H1 (cell line): ENCODE results near the gene CCDC59. TPM values are rescaled to one million over a fixed set of nuclear protein-coding genes. Genes with fewer than 3 reads are reported as not detected.

Experiments used
- CTCF ChIA-PET: fragments of 300-600 bp; sonication (Branson Sonifier 250); formaldehyde crosslinking; loops from one replicate; lab custom pipeline; 2021; ENCODE audit not compliant: partially characterized antibody; lab: Charles Lee
- POLR2A ChIA-PET: fragments of 300-600 bp; sonication (Branson Sonifier 250); formaldehyde crosslinking; loops from one replicate; lab custom pipeline; 2021; ENCODE audit warnings: inconsistent platforms; ENCODE audit not compliant: partially characterized antibody; lab: Charles Lee
- DNase-seq, 2 experiments: peaks; one replicate each; pipeline versions ENCODE4 v3.0.0 to v3.0.0-alpha.2; 2010 to 2022; ENCODE audit warnings: low spot score in 2 of 2, low read depth in 1 of 2, mixed read lengths in 1 of 2
- FAIRE-seq: peaks from 2 replicates; lab custom pipeline; 2011; peaks lifted over from hg19 to GRCh38; lab: Jason Lieb, UNC
- H2AFZ ChIP-seq: 2 replicates; pipeline ENCODE4 v1.8.1; 2012; ENCODE audit warnings: low read length, inconsistent platforms
- H2AK5ac ChIP-seq: 2 replicates; pipeline ENCODE4 v1.6.1; 2013; ENCODE audit warnings: low read depth, low read length
- H2BK120ac ChIP-seq: replicated peaks from 2 replicates; pipeline ENCODE3; 2013; ENCODE audit warnings: low read depth, low read length, inconsistent platforms
- H2BK12ac ChIP-seq: 2 replicates; pipeline ENCODE4 v1.6.1; 2013; ENCODE audit warnings: low read depth, low read length
- H2BK15ac ChIP-seq: 2 replicates; pipeline ENCODE4 v1.6.1; 2013; ENCODE audit warnings: low read length
- H2BK20ac ChIP-seq: 2 replicates; pipeline ENCODE4 v1.6.1; 2013; ENCODE audit warnings: low read length
- H2BK5ac ChIP-seq: 2 replicates; pipeline ENCODE4 v1.6.1; 2013; ENCODE audit warnings: low read depth, low read length
- H3K14ac ChIP-seq: 2 replicates; pipeline ENCODE4 v1.6.1; 2013; ENCODE audit warnings: inconsistent platforms; ENCODE audit not compliant: insufficient read length
- H3K18ac ChIP-seq: 2 replicates; pipeline ENCODE4 v1.6.1; 2013; ENCODE audit warnings: low read length; ENCODE audit errors: extremely low read depth
- H3K23ac ChIP-seq: 2 replicates; pipeline ENCODE4 v1.6.1; 2013; ENCODE audit warnings: inconsistent platforms; ENCODE audit not compliant: insufficient read length
- H3K23me2 ChIP-seq: 2 replicates; pipeline ENCODE4 v1.6.1; 2013; ENCODE audit warnings: low read depth, low read length
- H3K27ac ChIP-seq: 2 replicates; pipeline ENCODE4 v1.6.1; 2011; ENCODE audit warnings: low read depth, low read length, inconsistent platforms
- H3K27me3 ChIP-seq, 4 experiments: replicated peaks in 1 of 4; 1 replicate in 1 of 4; 2 replicates in 3 of 4; pipeline versions ENCODE4 v1.6.1 to v1.8.1; 2011 to 2013; ENCODE audit warnings: low read length in 3 of 4, mild to moderate bottlenecking in 3 of 4, inconsistent platforms in 2 of 4, mixed read lengths in 2 of 4, moderate library complexity in 1 of 4; ENCODE audit not compliant: control insufficient read depth in 3 of 4, insufficient read depth in 3 of 4; ENCODE audit errors: extremely low read depth in 1 of 4
- H3K36me3 ChIP-seq, 4 experiments: 2 replicates each; pipeline versions ENCODE4 v1.6.1 to v1.8.1; 2011 to 2013; ENCODE audit warnings: mild to moderate bottlenecking in 4 of 4, low read length in 3 of 4, moderate library complexity in 2 of 4, control low read depth in 1 of 4, inconsistent platforms in 1 of 4; ENCODE audit not compliant: insufficient read depth in 4 of 4, control insufficient read depth in 2 of 4
- H3K4ac ChIP-seq: replicated peaks from 2 replicates; pipeline ENCODE3; 2013; ENCODE audit warnings: low read length, low read depth, mixed read lengths, inconsistent platforms; ENCODE audit not compliant: insufficient read length
- H3K4me1 ChIP-seq, 4 experiments: replicated peaks in 1 of 4; 1 replicate in 1 of 4; 2 replicates in 3 of 4; pipeline versions ENCODE4 v1.6.1 to v1.8.1; 2011 to 2013; ENCODE audit warnings: low read length in 3 of 4, inconsistent platforms in 2 of 4, mixed read lengths in 1 of 4; ENCODE audit not compliant: insufficient read depth in 4 of 4, control insufficient read depth in 3 of 4
- H3K4me2 ChIP-seq, 2 experiments: 2 replicates each; pipeline versions ENCODE4 v1.6.1 to v1.8.1; 2011 to 2013; ENCODE audit warnings: low read depth in 2 of 2, low read length in 2 of 2, control low read depth in 1 of 2, inconsistent platforms in 1 of 2, mild to moderate bottlenecking in 1 of 2; ENCODE audit not compliant: insufficient read depth in 1 of 2
- H3K4me3 ChIP-seq, 4 experiments: fragments of 200-600, 300-600 bp in 1 of 4; sonication (generic), shearing (Covaris generic), sonication (Bioruptor Twin) in 1 of 4; 2 replicates each; pipeline versions ENCODE4 v1.5.1 to v1.8.1; 2011 to 2016; ENCODE audit warnings: low read length in 4 of 4, low read depth in 3 of 4, control low read depth in 2 of 4, inconsistent platforms in 2 of 4, mild to moderate bottlenecking in 2 of 4, mixed read lengths in 1 of 4, moderate library complexity in 1 of 4; ENCODE audit not compliant: insufficient read depth in 2 of 4; ENCODE audit errors: extremely low read depth in 1 of 4
- H3K56ac ChIP-seq: replicated peaks from 2 replicates; pipeline ENCODE3; 2013; ENCODE audit warnings: low read depth, mild to moderate bottlenecking, mixed read lengths, low read length, inconsistent platforms; ENCODE audit not compliant: insufficient read length
- H3K79me1 ChIP-seq: 2 replicates; pipeline ENCODE4 v1.6.1; 2013; ENCODE audit warnings: low read depth, low read length, control low read depth
- H3K79me2 ChIP-seq, 2 experiments: 2 replicates each; pipeline versions ENCODE4 v1.6.1 to v1.8.1; 2012 to 2013; ENCODE audit warnings: low read length in 2 of 2, mild to moderate bottlenecking in 2 of 2, inconsistent platforms in 1 of 2; ENCODE audit not compliant: insufficient read depth in 2 of 2, control insufficient read depth in 1 of 2
- H3K9ac ChIP-seq, 4 experiments: replicated peaks in 1 of 4; 1 replicate in 1 of 4; 2 replicates in 3 of 4; pipeline versions ENCODE4 v1.6.1 to v1.8.1; 2011 to 2013; ENCODE audit warnings: low read depth in 3 of 4, low read length in 3 of 4, control low read depth in 2 of 4, mild to moderate bottlenecking in 2 of 4, moderate library complexity in 2 of 4, inconsistent platforms in 1 of 4; ENCODE audit errors: extremely low read depth in 1 of 4
- H3K9me3 ChIP-seq, 2 experiments: 2 replicates each; pipeline versions ENCODE4 v1.6.1 to v1.8.1; 2012 to 2013; ENCODE audit warnings: mild to moderate bottlenecking in 2 of 2, moderate library complexity in 2 of 2, control low read depth in 1 of 2, inconsistent platforms in 1 of 2, low read depth in 1 of 2, low read length in 1 of 2, mixed read lengths in 1 of 2; ENCODE audit not compliant: insufficient read depth in 2 of 2
- H4K20me1 ChIP-seq, 2 experiments: replicated peaks in 1 of 2; 2 replicates each; pipeline versions ENCODE3 to v1.8.1; 2011 to 2013; ENCODE audit warnings: inconsistent platforms in 2 of 2, low read length in 2 of 2, mild to moderate bottlenecking in 1 of 2; ENCODE audit not compliant: insufficient read depth in 2 of 2, control insufficient read depth in 1 of 2
- H4K5ac ChIP-seq: 2 replicates; pipeline ENCODE4 v1.6.1; 2013; ENCODE audit warnings: low read length, low read depth, mixed read lengths, inconsistent platforms; ENCODE audit not compliant: insufficient read length
- H4K8ac ChIP-seq: 2 replicates; pipeline ENCODE4 v1.8.0; 2013; ENCODE audit warnings: mild to moderate bottlenecking, moderate library complexity, low read length, inconsistent platforms; ENCODE audit not compliant: insufficient read depth; ENCODE audit errors: extremely low read depth
- H4K91ac ChIP-seq: replicated peaks from 2 replicates; pipeline ENCODE3; 2013; ENCODE audit warnings: low read length, mixed read lengths, inconsistent platforms; ENCODE audit not compliant: insufficient read length
- ATF3 ChIP-seq: IDR thresholded peaks from 2 replicates; pipeline ENCODE4 v1.6.1; 2011; ENCODE audit warnings: low read depth, mild to moderate bottlenecking, low read length; ENCODE audit not compliant: insufficient read depth
- CHD1 ChIP-seq: IDR thresholded peaks from 2 replicates; pipeline ENCODE4 v1.6.1; 2012; ENCODE audit warnings: low read depth, low read length, improper control_type of control experiment
- CHD2 ChIP-seq: IDR thresholded peaks from 2 replicates; pipeline ENCODE4 v1.6.1; 2012; ENCODE audit warnings: low read length, improper control_type of control experiment
- E2F6 ChIP-seq: IDR thresholded peaks from 2 replicates; pipeline ENCODE4 v1.6.1; 2012; ENCODE audit warnings: inconsistent platforms
- POLR2A ChIP-seq, 2 experiments: IDR thresholded peaks; 1 replicate in 1 of 2; 2 replicates in 1 of 2; pipeline ENCODE4 v1.6.1; 2011; ENCODE audit warnings: low read depth in 2 of 2, low read length in 2 of 2, mild to moderate bottlenecking in 2 of 2; ENCODE audit errors: control extremely low read depth in 1 of 2
- POU5F1 ChIP-seq: IDR thresholded peaks from 2 replicates; pipeline ENCODE4 v1.6.1; 2011; ENCODE audit warnings: low read depth, mild to moderate bottlenecking, low read length, moderate library complexity
- RAD21 ChIP-seq, 2 experiments: IDR thresholded peaks in 1 of 2; conservative IDR thresholded peaks in 1 of 2; 2 replicates each; pipeline ENCODE4 v1.6.1; 2011; ENCODE audit warnings: low read depth in 2 of 2, low read length in 2 of 2, improper control_type of control experiment in 1 of 2, inconsistent platforms in 1 of 2, mild to moderate bottlenecking in 1 of 2, moderate library complexity in 1 of 2
- RFX5 ChIP-seq: IDR thresholded peaks from 2 replicates; pipeline ENCODE4 v1.6.1; 2011; ENCODE audit warnings: low read depth, low read length, improper control_type of control experiment, borderline replicate concordance
- RXRA ChIP-seq: IDR thresholded peaks from 2 replicates; pipeline ENCODE4 v1.6.1; 2011; ENCODE audit warnings: low read depth, mild to moderate bottlenecking, low read length, moderate library complexity; ENCODE audit not compliant: insufficient read depth
- SIX5 ChIP-seq: IDR thresholded peaks from 2 replicates; pipeline ENCODE4 v1.6.1; 2011; ENCODE audit warnings: mild to moderate bottlenecking, low read depth, low read length
- TAF7 ChIP-seq: optimal IDR thresholded peaks from 2 replicates; pipeline ENCODE3; 2011; ENCODE audit warnings: low read depth, mild to moderate bottlenecking, inconsistent platforms, low read length, moderate library complexity, borderline replicate concordance
- WGBS, 2 experiments: shearing (Covaris generic) in 1 of 2; methylation state at CpG; one replicate each; pipeline versions ENCODE4 v1.1.6 to v1.1.7; 2013 to 2015; ENCODE audit warnings: low lambda C conversion rate in 2 of 2, mixed read lengths in 2 of 2, inconsistent platforms in 1 of 2, low coverage in 1 of 2, missing lambda C conversion rate in 1 of 2; ENCODE audit not compliant: insufficient replicate concordance in 2 of 2, insufficient coverage in 1 of 2, insufficient read length in 1 of 2; ENCODE audit errors: extremely low coverage in 1 of 2, missing lambda C conversion rate in 1 of 2; 5-methylcytosine and 5-hydroxymethylcytosine counted together
- polyA plus RNA-seq, 7 experiments: library from polyadenylated mRNA; depleted of rRNA in 3 of 7; stranded (reverse) in 5 of 7; unstranded in 2 of 7; fragments of >200 nt in 5 of 7; fragments of 200-250 nt in 2 of 7; gene quantifications; 1 replicate in 5 of 7; 2 replicates in 1 of 7; 4 replicates in 1 of 7; pipeline versions ENCODE4 v1.2.1 to v1.2.3, GENCODE V29; 2011 to 2013; ENCODE audit warnings: missing spikeins in 2 of 7, mixed read lengths in 2 of 7
- total RNA-seq: library from RNA; stranded (reverse); fragmentation: NEBNext Ultra II Directional; extraction: Animal tissue kit (Norgen Biotek cat#: 25700); gene quantifications from 2 replicates; pipeline ENCODE4 v1.2.1, GENCODE V29; 2021

CCDC59 gene
- total and polyA plus RNA-seq, 2 of the 8 experiments (the other 6 are each of a cell fraction or from before 2014, with no cell fraction given) = 11.6 to 54.0 TPM

- H4K8ac ChIP-seq = no peak overlapping the region
- H3K56ac ChIP-seq = no peak overlapping the region
- no peak overlapping the region for H2BK5ac ChIP-seq
- ChIA-PET POLR2A (no interaction called here), CTCF (no interaction called here)
- H3K23me2 ChIP-seq = no peaks in the 10 kb centered on the region
- H2AFZ ChIP-seq = no peak overlapping the region
- no peaks in the 10 kb centered on the region for H3K79me2 ChIP-seq
- H3K79me1 ChIP-seq = no peaks in the 10 kb centered on the region
- peaks cover 0 to 4% (median 0%) of the 10 kb centered on the region in 4 experiments; a peak in 2 of 7 replicates for H3K4me1 ChIP-seq
- no peak overlapping the region for H3K14ac ChIP-seq
- H2BK12ac ChIP-seq = no peak overlapping the region
- H2BK120ac ChIP-seq = no peak overlapping the region
- no peaks in the 10 kb centered on the region for H3K27me3 ChIP-seq
- no peaks in the 10 kb centered on the region for H4K20me1 ChIP-seq
- H4K5ac ChIP-seq = no peak overlapping the region
- no peak for DNase-seq
- H4K91ac ChIP-seq = no peak overlapping the region
- no peak overlapping the region for H3K4ac ChIP-seq
- no peak overlapping the region for H2BK20ac ChIP-seq
- H2BK15ac ChIP-seq = no peak overlapping the region
- no peak overlapping the region for H2AK5ac ChIP-seq
- TF ChIP-seq RFX5 (no peak), TAF7 (no peak), RXRA (no peak), E2F6 (no peak), CHD1 (no peak), SIX5 (no peak), CHD2 (no peak), ATF3 (no peak), POLR2A (IDR thresholded peaks at IDR 0.05; ENCODE audit: control extremely low read depth in 1 of 2, low read depth in 2 of 2, low read length in 2 of 2) (no peak), RAD21 (IDR thresholded peaks at IDR 0.05 in 1 of 2, conservative IDR thresholded peaks at IDR 0.05 in 1 of 2; ENCODE audit: low read depth in 2 of 2, low read length in 2 of 2) (no peak), POU5F1 (no peak)
- WGBS, 2 experiments = 96% methylated on average over 1 of the region's 1 CpG; no CpG with 5 or more reads in 1 of the 2 experiments
- no peak overlapping the region for H3K4me3 ChIP-seq
- H3K4me2 ChIP-seq = no peak overlapping the region
- no peak overlapping the region for H3K23ac ChIP-seq
- H3K36me3 ChIP-seq = no peaks in the 10 kb centered on the region
- no peaks in the 10 kb centered on the region for H3K9me3 ChIP-seq
- no peak overlapping the region for H3K9ac ChIP-seq
- FAIRE-seq = no peak
- no peak overlapping the region for H3K18ac ChIP-seq
- no peak overlapping the region for H3K27ac ChIP-seq
Measured at GRCh38 chr12:82319276-82319675, 38.9 kb downstream of the CCDC59 start.
